D721Med (cell line): ENCODE results near the gene TRABD2A.
"Not testable (repeated sequence)": the region's sequence is repeated elsewhere in the genome, so short reads cannot be mapped to it uniquely, and the experiment has no call there.

Experiments used
- DNase-seq: peaks from one replicate; pipeline ENCODE4 v3.0.0; 2011; ENCODE audit warnings: low spot score; ENCODE audit not compliant: insufficient read length
- FAIRE-seq: peaks from 2 replicates; lab custom pipeline; 2011; peaks lifted over from hg19 to GRCh38; lab: Jason Lieb, UNC
- TF ChIP-seq, protein P1 (sequence below): IDR thresholded peaks from 2 replicates; pipeline ENCODE4 v1.5.1; 2012; ENCODE audit warnings: mild to moderate bottlenecking, control low read depth; ENCODE audit not compliant: insufficient read depth; ENCODE audit errors: missing control alignments

The TRABD2A gene

DNA sequence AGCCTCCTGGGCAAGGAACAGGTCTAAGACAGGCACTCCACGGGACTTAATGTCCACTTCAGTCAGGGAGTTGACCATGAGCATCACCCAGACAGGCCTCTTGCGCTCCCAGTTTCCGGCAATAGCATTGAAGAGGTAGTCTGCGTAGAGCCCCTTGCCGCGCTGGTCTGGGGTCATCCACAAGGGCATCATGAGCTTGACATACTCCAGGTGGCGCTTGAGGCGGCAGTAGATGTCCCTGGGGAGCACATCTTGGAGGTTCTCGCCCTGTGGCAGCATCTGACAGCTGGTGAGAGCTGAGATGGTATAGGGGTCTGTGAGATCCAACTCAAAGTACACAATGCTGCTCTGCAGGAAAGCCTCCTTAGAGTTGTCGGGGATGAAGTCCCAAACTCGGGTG, 10.6 kb downstream of the TRABD2A start:
- FAIRE-seq (no peak), DNase-seq (no peak)
- TF ChIP-seq, protein P1, sequence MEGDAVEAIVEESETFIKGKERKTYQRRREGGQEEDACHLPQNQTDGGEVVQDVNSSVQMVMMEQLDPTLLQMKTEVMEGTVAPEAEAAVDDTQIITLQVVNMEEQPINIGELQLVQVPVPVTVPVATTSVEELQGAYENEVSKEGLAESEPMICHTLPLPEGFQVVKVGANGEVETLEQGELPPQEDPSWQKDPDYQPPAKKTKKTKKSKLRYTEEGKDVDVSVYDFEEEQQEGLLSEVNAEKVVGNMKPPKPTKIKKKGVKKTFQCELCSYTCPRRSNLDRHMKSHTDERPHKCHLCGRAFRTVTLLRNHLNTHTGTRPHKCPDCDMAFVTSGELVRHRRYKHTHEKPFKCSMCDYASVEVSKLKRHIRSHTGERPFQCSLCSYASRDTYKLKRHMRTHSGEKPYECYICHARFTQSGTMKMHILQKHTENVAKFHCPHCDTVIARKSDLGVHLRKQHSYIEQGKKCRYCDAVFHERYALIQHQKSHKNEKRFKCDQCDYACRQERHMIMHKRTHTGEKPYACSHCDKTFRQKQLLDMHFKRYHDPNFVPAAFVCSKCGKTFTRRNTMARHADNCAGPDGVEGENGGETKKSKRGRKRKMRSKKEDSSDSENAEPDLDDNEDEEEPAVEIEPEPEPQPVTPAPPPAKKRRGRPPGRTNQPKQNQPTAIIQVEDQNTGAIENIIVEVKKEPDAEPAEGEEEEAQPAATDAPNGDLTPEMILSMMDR = no peak

DNA sequence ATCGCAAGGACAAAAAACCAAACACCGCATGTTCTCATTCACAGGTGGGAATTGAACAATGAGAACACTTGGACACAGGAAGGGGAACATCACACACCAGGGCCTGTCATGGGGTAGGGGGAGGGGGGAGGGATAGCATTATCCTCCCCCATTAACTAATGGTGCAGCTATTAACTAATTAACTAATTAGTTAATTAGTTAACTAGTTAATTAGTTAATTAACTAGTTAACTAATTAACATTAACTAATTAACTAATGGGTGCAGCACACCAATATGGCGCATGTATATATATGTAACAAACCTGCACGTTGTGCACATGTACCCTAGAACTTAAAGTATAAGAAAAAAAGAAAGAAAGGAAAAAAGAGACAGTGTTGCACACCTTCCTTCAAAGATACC, 12.6 kb downstream of the TRABD2A start:
- FAIRE-seq, DNase-seq: not testable (repeated sequence)

DNA sequence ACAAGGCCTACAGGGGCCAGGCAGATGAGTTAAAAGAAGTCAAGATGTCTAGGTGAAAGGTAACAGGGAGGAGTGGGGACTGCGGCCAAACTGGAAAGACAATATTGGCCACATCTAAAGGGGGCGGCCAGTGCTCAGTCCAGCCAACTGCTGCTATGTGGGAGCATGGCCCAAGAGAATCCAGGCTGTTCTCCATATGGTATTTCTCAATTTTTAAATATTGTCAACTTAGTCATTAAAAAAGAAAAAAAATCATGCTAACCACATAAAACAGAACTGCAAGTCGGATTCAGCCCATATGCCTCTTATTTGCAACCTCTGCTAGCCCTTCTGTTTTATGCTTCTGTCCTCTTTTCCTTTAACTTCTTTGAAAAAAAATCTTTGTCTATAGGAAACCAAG, 14.8 kb downstream of the TRABD2A start:
- TF ChIP-seq, protein P1 = no peak
- no peak for FAIRE-seq
- no peak for DNase-seq

DNA sequence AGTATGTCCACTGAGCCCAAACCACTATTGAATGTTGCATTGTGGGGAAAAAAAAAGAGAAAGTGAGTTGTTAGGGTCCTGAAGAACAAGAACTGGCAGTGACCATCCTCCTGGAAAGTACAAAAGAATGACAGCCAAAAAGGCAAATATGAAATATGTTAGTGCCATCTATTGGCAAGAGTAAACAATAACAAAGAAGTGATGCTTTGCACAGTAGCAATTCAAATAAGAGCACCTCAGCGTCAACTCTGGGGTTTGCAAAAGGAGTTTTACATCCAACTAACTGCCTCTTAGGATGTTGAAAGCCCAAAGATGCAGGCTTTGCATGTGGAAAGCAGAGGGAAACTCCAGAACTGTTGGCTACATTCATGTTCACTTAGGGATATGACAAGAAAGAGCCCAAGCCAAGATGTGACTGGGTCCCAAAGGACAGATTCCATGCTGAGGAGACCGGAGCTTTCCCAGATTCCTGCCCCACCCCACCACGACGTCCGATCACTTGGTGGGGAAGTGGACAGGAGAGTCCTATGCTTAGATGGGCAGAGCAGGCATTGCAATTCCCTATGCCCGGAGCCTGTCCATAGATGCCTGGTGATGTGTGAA, 15.6 kb downstream of the TRABD2A start:
- no peak for DNase-seq
- peak; percentile 89 for FAIRE-seq
- TF ChIP-seq, protein P1 = peak; percentile 47

DNA sequence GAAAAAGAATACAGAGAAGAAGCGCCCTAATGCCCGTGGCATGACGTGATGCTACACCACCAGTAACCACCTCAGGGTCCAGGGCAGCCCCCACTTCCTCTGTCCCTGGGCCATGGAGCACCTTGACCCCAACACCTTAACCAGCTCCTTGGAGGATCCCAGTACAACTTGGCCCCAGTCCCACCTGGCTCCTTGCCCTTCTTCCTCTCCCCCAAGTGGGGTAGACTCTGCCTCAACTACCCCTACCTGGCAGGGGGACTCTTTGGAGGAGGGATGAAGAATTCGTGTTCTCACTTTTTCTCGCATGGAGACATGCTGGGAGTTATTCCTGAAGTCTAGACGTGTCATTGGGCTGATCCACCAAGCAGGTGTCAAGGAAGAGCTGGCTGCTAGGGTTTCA, 18.9 kb downstream of the TRABD2A start:
- DNase-seq (no peak), FAIRE-seq (no peak)
- TF ChIP-seq, protein P1 = no peak

DNA sequence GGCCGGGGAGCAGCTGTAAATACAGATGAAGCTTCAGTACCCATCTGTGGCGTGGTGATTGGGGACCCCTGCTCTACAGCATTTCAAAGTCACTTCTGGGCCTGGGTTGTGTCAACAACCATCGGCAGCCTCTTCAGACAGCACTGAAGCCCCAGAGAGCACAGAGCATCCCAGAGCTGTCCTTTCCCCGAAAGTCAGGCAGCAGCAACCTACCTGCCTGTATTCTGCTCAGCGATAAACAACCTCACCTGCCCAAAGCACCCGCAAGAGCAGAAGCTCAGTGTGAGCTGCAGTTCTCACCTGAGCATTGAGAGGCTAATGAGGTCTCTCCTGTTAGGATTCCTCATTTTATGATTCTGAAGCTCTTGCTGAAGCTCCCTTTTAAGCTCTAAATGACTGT, 19.3 kb downstream of the TRABD2A start:
- no peak for DNase-seq
- TF ChIP-seq, protein P1 = no peak
- FAIRE-seq = no peak

DNA sequence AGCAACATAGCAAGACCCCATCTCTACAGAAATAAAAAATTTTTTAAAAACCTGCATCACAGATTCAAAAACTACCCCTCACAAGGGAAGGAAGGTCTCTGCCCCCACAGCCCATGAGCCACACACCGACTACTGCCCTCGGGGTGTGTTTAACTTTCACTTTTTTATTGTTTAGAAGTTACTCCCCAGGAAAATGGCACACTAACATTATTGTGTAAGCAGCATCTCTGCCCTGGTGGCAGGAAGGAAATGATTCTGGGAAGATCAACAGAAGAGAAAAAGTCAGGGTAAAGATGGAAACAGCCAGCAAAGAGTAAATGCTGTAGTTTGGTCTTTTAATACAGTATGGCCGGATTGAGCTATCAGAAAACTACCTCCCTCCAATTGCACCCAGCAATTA, 21.9 kb downstream of the TRABD2A start:
- TF ChIP-seq, protein P1 = no peak
- no peak for FAIRE-seq
- no peak for DNase-seq

DNA sequence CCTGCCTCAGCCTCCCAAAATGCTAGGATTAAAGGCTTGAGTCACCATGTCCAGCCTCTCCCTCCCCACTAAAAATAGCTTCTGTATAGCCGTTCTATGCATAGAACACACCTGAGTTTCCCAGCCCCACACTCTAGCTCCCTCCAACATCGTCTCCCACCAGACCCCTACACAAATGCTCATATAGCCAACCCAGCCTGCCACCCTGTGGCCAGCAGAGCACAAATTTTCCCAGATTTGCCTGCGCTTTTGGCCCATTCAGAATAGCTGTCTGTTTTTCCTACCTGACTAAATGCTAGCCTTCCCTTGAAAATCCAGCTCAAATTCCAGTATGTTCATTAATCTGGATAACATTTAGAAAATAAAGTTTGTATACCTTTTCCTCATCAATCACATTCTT, 22.8 kb downstream of the TRABD2A start:
- DNase-seq = no peak
- TF ChIP-seq, protein P1 = peak; percentile 27
- FAIRE-seq = no peak
